Upper lobe of left lung (tissue), 6 donors: Measurements from ENCODE around the gene PSMG3. TPM values are rescaled to one million over a fixed set of nuclear protein-coding genes. Genes with fewer than 3 reads are reported as not detected.

Experiments
- ATAC-seq, 2 donors: fragments of 200-7000 bp; cut with Tn5 transposase; one replicate each; pipeline ENCODE4 v1.9.1; 2022; ENCODE audit warnings: mild to moderate bottlenecking in 2 of 2, moderate library complexity in 2 of 2; ENCODE audit not compliant: low FRiP score in 2 of 2
- DNase-seq, 2 donors: peaks; one replicate each; pipeline ENCODE4 v3.0.0-alpha.2; 2019 to 2020
- H3K27ac ChIP-seq, 4 donors: fragments of 200-600 bp; sonication (generic); one replicate each; pipeline ENCODE4 v1.5.1; 2016 to 2019
- H3K27me3 ChIP-seq, 4 donors: fragments of 200-600 bp; sonication (generic); one replicate each; pipeline ENCODE4 v1.5.1; 2017 to 2019
- H3K36me3 ChIP-seq, 4 donors: fragments of 200-600 bp; sonication (generic); one replicate each; pipeline ENCODE4 v1.5.1; 2016 to 2019
- H3K4me1 ChIP-seq, 4 donors: fragments of 200-600 bp; sonication (generic); one replicate each; pipeline ENCODE4 v1.5.1; 2018 to 2019
- H3K4me3 ChIP-seq, 4 donors: fragments of 200-600 bp; sonication (generic); one replicate each; pipeline ENCODE4 v1.5.1; 2017 to 2019; ENCODE audit warnings: mild to moderate bottlenecking in 2 of 4, moderate library complexity in 1 of 4
- H3K9me3 ChIP-seq, 4 donors: fragments of 200-600 bp; sonication (generic); one replicate each; pipeline ENCODE4 v1.5.1; 2018 to 2019
- EP300 ChIP-seq, 4 donors: sonication (generic); formaldehyde crosslinking; IDR thresholded peaks; one replicate each; pipeline ENCODE4 v1.5.1; 2017; ENCODE audit warnings: antibody characterized with exemption in 4 of 4, control low read depth in 2 of 4
- POLR2A ChIP-seq, 4 donors: fragments of 450-650 bp; IDR thresholded peaks; one replicate each; pipeline ENCODE4 v1.5.1; 2016 to 2017; ENCODE audit warnings: antibody characterized with exemption in 4 of 4, mild to moderate bottlenecking in 2 of 4
- POLR2AphosphoS5 ChIP-seq, 2 donors: sonication (generic); formaldehyde crosslinking; IDR thresholded peaks; one replicate each; pipeline ENCODE4 v1.5.1; 2017; ENCODE audit warnings: antibody characterized with exemption in 2 of 2
- WGBS, 2 donors: methylation state at CpG; one replicate each; pipeline ENCODE4 v1.1.5; 2017 to 2018; 5-methylcytosine and 5-hydroxymethylcytosine counted together
- total RNA-seq, 6 donors: library from RNA; depleted of rRNA in 4 of 6; stranded (reverse); fragments of >200 nt in 4 of 6; gene quantifications; one replicate each; pipeline versions ENCODE4 v1.1.0 to v1.2.1, GENCODE V29; 2016 to 2021
- TF ChIP-seq, protein P1 (sequence below), 6 experiments: fragments of 450-650 bp in 4 of 6; fragments of 200-600 bp in 2 of 6; sonication (generic) in 2 of 6; IDR thresholded peaks; one replicate each; pipeline ENCODE4 v1.5.1; 2016 to 2019; ENCODE audit warnings: antibody characterized with exemption in 6 of 6
- donor health status: DM: no; HTN: no; CAD: no; lungs with moderate emphysema.
- donor health status: DM: no; HTN: yes; CAD: no; lungs with severe emphysema.

The PSMG3 gene
- total RNA-seq, 6 donors from 2014 or later = 19.0 to 53.1 (median 21.6) TPM

- TF ChIP-seq POLR2AphosphoS5 (IDR thresholded peaks at IDR 0.05) = no peak
- no peak for TF ChIP-seq POLR2A (IDR thresholded peaks at IDR 0.05)
- no peak for TF ChIP-seq EP300 (IDR thresholded peaks at IDR 0.05)
- TF ChIP-seq, protein P1, sequence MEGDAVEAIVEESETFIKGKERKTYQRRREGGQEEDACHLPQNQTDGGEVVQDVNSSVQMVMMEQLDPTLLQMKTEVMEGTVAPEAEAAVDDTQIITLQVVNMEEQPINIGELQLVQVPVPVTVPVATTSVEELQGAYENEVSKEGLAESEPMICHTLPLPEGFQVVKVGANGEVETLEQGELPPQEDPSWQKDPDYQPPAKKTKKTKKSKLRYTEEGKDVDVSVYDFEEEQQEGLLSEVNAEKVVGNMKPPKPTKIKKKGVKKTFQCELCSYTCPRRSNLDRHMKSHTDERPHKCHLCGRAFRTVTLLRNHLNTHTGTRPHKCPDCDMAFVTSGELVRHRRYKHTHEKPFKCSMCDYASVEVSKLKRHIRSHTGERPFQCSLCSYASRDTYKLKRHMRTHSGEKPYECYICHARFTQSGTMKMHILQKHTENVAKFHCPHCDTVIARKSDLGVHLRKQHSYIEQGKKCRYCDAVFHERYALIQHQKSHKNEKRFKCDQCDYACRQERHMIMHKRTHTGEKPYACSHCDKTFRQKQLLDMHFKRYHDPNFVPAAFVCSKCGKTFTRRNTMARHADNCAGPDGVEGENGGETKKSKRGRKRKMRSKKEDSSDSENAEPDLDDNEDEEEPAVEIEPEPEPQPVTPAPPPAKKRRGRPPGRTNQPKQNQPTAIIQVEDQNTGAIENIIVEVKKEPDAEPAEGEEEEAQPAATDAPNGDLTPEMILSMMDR (IDR thresholded peaks at IDR 0.05) = no peak
- Histone ChIP-seq H3K27ac (no peak overlapping the region), H3K27me3 (no peaks in the 10 kb centered on the region), H3K36me3 (no peaks in the 10 kb centered on the region), H3K9me3 (no peaks in the 10 kb centered on the region), H3K4me3 (no peak overlapping the region), H3K4me1 (no peaks in the 10 kb centered on the region)
- DNase-seq (no peak), ATAC-seq (peak in 1 of 2 donors; percentile 71)
- 49 to 55% methylated on average over 10 of the region's 10 CpGs for WGBS, 2 donors
Measured at GRCh38 chr7:1611708-1612241, 41.9 kb upstream of the PSMG3 start.

- Histone ChIP-seq H3K36me3 (no peaks in the 10 kb centered on the region), H3K4me3 (no peak overlapping the region), H3K27ac (no peak overlapping the region), H3K27me3 (no peaks in the 10 kb centered on the region), H3K9me3 (no peaks in the 10 kb centered on the region), H3K4me1 (no peaks in the 10 kb centered on the region)
- TF ChIP-seq EP300 (IDR thresholded peaks at IDR 0.05) (no peak), POLR2AphosphoS5 (IDR thresholded peaks at IDR 0.05) (no peak), POLR2A (IDR thresholded peaks at IDR 0.05) (no peak)
- TF ChIP-seq, protein P1 (IDR thresholded peaks at IDR 0.05) = no peak
- ATAC-seq = no peak
- WGBS, 2 donors = 83 to 86% methylated on average over 17 to 26 of the region's 26 CpGs
- peak in 1 of 2 donors; percentile 74 for DNase-seq
Measured at GRCh38 chr7:1610678-1611302, 41.0 kb upstream of the PSMG3 start.

DNA sequence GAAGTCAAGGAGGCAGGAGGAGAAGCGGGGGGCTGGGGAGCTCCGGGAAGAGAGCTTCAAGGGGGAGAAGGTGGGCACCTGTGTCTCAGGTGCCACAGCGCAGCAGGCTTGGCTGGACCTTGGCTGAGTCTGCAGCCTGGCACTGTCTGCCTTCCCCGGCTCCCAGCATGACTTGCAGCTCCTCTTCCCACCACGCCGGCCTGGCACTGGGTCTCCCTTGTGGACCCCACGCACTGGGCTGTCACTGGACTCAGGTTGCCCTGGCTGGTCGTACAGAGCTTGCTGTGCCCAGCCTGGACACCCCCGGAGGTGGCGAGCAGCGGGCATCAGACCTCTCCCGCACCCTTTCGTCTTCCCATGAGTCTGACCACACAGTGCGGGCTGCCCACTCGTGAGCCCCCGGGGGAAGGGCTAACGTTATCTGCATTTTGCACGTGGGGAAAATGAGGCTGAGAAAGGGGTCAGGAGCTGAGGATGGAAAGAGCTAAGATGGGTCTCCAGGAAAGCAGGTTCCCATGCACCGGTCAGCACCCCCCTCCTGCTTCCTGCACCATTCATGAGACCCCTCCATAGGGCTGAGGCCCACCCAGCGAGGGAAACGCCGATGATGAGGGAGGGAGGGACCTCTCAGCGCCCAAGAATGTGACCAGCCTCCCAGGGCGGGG, 40.3 kb upstream of the PSMG3 start:
- no peaks in the 10 kb centered on the region for H3K9me3 ChIP-seq
- no peak for TF ChIP-seq EP300 (IDR thresholded peaks at IDR 0.05)
- TF ChIP-seq, protein P1 (IDR thresholded peaks at IDR 0.05) = no peak
- H3K4me1 ChIP-seq = no peaks in the 10 kb centered on the region
- H3K36me3 ChIP-seq = no peaks in the 10 kb centered on the region
- peak in 1 of 2 donors; percentile 71 for DNase-seq
- H3K27ac ChIP-seq = no peak overlapping the region
- no peak overlapping the region for H3K4me3 ChIP-seq
- 68 to 79% methylated on average over 23 to 24 of the region's 24 CpGs for WGBS, 2 donors
- H3K27me3 ChIP-seq = no peaks in the 10 kb centered on the region
- ATAC-seq = no peak

DNA sequence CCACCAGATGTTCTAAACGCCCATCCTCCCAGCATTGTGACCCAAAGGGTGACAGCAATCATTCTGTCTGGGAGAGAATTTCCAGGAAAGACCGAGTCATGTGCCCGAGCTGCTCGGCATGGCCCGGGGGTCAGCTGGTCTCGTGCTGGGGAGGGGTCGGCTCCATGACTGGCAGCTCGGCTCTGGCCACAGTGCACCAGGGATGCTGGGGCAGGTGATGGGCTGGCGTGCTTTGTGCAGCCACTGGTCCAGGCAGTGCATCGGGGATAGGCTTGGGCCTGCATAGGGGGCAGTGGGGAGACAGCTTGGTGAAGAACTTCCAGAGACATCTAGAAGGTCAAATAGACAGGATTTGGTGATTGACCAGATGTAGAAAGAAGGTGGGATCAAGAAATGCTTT, 39.2 kb upstream of the PSMG3 start:
- Histone ChIP-seq H3K4me3 (no peak overlapping the region), H3K4me1 (no peaks in the 10 kb centered on the region), H3K36me3 (no peaks in the 10 kb centered on the region), H3K27ac (no peak overlapping the region), H3K27me3 (no peaks in the 10 kb centered on the region), H3K9me3 (no peaks in the 10 kb centered on the region)
- DNase-seq (peak in 1 of 2 donors; percentile 66), ATAC-seq (no peak)
- TF ChIP-seq EP300 (IDR thresholded peaks at IDR 0.05) = no peak
- TF ChIP-seq, protein P1 (IDR thresholded peaks at IDR 0.05) = no peak
- TF ChIP-seq POLR2AphosphoS5 (IDR thresholded peaks at IDR 0.05) = no peak
- TF ChIP-seq POLR2A (IDR thresholded peaks at IDR 0.05) = no peak
- WGBS, 2 donors = 73 to 76% methylated on average over 8 to 10 of the region's 10 CpGs
